HG02759 (cell line): Measurements from ENCODE around the gene DDOST.

Source experiments
- ATAC-seq: cut with Tn5 transposase; IDR thresholded peaks from one replicate; pipeline ENCODE4 v1.9.1; 2021; ENCODE audit warnings: mild to moderate bottlenecking, moderate library complexity; ENCODE audit not compliant: unreplicated experiment

Gene DDOST

DNA sequence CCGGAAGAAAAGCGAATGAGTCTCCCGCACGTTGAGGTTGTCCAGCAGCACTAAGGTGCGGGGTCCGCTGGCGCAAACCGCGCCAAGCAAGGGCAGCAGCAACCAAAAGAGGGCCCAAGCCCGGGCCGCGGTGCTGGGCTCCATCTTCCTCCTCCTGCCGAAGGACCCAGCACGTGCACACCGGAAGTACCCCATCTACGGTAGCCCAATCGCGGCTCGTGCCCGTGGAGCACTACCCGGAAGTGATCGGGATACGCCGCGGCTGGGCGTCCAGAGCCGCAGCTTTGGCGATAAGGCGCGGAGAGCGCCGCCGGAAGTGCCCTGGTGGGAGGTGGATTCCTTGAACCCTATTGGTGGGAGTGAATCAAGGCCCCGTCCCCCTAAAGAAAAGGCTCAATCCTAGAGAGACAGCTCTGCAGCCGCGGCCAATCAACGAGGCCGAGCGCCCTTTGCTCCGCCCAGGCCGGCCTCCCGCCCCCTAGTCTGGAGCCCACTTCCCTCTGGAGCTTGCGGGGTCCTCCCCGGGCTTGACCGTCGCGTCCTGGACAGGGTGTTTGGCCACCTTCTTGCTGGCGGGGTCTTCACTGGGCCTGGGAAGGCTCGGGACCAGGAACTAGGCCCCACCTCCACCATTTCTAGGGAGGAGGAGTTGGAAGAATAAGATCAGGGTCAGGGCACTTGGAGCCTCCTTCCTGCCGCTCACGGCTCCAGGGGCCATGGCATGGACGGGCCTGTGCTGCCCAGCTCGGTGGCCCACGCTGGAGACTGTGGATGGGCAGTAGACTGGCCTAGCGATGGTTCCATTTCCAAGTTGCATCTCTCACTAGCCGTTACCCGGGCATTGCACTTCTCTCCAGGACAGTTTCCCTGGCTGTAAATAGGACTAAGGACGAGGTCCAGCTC is at the start of gene DDOST:
Gene DDOST, minus strand, starts transcription at position 163 of the 903 bp plus-strand sequence. Its CDS starts 19 bp downstream, at position 144.
- peak; percentile 94 for ATAC-seq

GRCh38 chr1:20710469-20711284 is 49.5 kb upstream of the DDOST start:
- ATAC-seq = no peak

GRCh38 chr1:20709868-20710267 is 48.7 kb upstream of the DDOST start:
- ATAC-seq = no peak

- ATAC-seq = no peak
Observed at GRCh38 chr1:20708891-20709290, 47.7 kb upstream of the DDOST start.

DNA sequence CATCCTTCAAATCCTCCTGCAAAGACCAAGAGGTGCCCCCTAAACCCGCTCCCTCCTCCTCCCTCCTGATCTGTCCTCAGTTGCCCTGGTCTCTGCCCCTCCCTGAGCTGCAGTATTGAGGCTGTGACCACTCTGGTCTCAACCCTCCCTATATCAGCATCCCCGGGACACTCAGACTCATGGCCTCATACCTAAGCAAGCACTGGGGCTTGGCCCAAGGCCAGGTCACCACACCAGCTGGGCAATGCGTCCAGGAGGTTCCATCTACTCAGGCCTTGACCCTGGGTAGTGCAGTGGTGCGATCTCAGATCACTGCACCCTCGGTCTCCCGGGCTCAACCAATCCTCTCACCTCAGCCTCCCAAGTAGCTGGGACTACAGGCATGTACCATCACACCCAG is 46.9 kb upstream of the DDOST start:
- no peak for ATAC-seq

GRCh38 chr1:20706841-20707240 is 45.7 kb upstream of the DDOST start:
- ATAC-seq = no peak

GRCh38 chr1:20705203-20705755 is 44.1 kb upstream of the DDOST start:
- no peak for ATAC-seq

GRCh38 chr1:20704390-20705202 is 43.4 kb upstream of the DDOST start:
- no peak for ATAC-seq

DNA sequence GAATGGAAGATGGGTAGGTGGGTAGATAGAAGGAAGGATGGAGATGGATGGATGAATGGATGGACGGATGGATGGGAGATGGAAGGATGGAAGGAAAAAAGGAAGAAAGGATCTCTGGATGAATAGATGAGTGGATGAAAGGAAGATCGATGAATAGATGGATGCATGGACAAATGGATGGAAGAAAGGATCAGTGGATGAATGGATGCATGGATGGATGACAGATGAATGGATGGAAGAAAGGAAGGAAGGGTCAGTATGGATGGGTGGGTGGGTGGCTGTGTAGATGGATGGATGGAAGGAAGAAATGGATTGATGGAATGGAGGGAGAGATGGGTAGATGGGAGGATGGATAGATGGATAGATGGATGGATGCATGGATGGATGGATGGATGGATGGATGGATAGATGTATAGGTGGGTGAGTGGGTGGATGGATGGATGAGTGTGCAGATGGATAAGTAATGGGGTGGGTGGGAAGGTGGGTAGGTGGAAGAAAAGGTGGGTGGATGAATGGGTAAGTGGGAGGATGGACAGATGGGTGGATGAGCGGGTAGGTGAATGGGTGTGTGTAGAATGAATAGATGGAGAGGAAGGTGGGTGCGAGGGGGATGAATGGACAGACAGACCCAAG is 42.1 kb upstream of the DDOST start:
- no peak for ATAC-seq

GRCh38 chr1:20702416-20702815 is 41.2 kb upstream of the DDOST start:
- ATAC-seq = no peak

- no peak for ATAC-seq
Observed at GRCh38 chr1:20701847-20702246, 40.7 kb upstream of the DDOST start.

DNA sequence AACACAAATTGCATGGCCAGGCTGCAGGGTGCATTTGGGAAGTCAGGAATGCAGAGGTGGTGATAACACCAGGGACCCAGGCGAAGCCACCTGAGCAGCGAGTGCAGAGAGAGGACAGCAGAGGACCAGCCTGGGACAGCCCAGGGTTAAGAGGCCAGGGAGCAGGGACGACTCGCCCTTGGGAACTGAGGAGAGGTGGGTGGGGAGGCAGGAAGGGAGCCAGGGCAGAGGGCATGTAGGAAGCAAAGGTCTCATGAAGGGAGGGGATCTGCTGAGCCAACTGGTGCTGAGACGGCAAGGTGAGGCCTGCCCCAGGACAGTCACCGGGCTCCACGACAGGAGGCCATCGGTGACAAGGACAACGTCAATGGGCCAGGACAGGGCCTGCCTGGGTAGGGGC is 40.3 kb upstream of the DDOST start:
- ATAC-seq = no peak

DNA sequence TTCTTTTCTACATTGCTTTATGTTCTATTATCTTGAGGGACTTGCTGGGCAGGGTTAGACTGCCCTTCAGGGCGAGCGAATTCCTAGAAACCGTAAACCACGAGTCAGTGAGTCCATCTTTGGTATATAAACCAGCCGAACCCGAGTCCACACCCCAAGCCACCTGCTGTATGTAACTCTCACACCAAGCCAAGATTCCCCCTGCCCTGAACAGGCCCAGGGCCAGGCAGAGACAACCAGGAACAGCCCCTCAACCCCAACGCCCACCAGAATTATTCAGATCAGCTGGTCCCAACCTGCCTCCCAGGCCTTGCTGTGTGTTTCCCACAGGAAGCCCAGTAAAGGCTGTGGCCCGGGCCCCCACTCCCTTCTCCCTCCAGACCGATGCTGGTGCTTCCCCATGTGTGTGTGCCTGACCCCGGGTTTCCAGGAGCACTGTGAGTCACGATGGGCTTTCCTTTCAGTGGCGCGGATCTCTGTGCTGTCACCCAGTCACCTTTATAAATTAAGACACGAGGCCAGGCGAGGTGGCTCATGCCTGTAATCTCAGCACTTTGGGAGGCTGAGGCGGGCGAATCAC is 39.6 kb upstream of the DDOST start:
- ATAC-seq = no peak

DNA sequence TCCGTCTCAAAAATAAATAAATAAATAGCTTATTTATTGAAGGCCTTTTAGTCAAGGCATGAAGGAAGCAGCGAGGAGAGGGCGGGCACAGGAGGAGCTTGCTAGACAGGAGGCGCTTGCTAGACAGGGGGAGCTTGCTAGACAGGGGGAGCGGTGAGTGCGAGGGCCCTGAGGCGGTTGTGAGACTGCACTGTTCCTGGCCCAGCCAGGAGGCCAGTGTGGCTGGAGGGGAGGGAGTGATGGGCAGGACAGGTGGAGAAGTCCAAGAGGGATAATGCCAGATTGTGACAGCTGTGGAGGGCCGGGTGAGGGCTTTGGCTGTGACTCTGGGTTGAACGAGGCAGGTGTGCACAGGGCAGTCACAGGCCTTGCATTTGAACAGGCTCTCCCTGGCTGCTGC is 38.4 kb upstream of the DDOST start:
- ATAC-seq = no peak

DNA sequence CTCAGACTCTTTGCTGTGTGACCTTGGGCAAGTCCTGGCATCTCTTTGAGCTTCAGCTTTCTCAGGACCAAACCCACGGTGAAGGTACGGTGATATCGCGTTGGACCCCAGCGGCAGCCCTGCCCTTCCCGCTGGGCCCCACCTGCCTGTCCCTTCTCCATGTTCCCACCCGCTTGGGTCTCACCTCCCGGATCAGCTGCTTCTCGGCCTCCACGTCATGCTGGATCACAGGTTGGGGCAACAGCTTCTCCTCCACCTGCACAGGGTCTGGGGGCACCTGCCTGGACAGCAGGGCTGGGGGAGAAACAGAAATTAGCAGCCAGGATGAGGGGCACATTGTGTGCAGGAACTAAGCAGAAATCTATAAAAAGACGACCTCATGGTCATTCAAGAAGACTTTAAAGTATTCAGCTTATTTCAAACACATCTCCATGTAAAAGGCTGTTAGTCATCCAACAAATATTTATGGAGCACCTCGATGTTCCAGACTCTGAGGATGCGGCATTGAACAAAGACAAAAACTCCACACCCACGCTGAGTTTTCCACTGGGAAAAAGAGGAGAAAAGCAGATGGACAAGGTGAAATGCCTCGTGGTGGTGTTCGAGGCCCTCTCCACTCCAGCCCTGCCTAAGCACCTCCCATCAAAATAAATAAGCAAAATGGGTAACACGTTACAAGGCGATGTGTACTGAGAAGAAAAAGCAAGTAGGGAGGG is 37.2 kb upstream of the DDOST start:
- ATAC-seq = no peak

GRCh38 chr1:20697563-20697962 is 36.4 kb upstream of the DDOST start:
- ATAC-seq = no peak

GRCh38 chr1:20696397-20697333 is 35.5 kb upstream of the DDOST start:
- ATAC-seq = peak; percentile 72

DNA sequence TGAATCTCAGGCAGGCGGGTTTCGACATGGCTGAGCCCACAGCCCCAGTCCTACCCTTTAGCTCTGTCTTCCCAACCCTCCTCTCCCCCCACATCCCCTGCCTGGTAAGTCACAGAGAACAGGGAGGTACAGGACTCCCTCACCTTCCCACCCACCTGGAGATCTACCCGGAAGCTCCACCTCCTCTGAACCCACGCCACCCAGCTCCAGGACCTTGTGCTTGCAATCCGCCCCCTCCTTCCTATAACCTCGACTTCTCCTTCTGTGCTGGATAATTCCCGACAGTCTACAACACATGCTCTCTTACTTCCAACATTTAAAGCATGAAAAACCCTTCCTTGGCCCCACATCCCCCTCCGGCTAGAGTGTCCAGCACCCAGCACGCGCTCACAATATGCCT is 34.3 kb upstream of the DDOST start:
- no peak for ATAC-seq
